Fibroblast of pulmonary artery (primary cell): Measurements from ENCODE around the gene LMF1.

Source experiments
- DNase-seq: peaks from one replicate; pipeline ENCODE4 v3.0.0-alpha.2; 2010; ENCODE audit warnings: low read depth
- H3K4me3 ChIP-seq: replicated peaks from 2 replicates; pipeline ENCODE4 v1.5.1; 2011; ENCODE audit warnings: low read depth, mild to moderate bottlenecking, control low read depth, low read length, moderate library complexity
- CTCF ChIP-seq: IDR thresholded peaks from 2 replicates; pipeline ENCODE4 v1.5.1; 2011; ENCODE audit warnings: mild to moderate bottlenecking, control low read depth, low read length, inconsistent platforms; ENCODE audit errors: missing control alignments

LMF1 gene

DNA sequence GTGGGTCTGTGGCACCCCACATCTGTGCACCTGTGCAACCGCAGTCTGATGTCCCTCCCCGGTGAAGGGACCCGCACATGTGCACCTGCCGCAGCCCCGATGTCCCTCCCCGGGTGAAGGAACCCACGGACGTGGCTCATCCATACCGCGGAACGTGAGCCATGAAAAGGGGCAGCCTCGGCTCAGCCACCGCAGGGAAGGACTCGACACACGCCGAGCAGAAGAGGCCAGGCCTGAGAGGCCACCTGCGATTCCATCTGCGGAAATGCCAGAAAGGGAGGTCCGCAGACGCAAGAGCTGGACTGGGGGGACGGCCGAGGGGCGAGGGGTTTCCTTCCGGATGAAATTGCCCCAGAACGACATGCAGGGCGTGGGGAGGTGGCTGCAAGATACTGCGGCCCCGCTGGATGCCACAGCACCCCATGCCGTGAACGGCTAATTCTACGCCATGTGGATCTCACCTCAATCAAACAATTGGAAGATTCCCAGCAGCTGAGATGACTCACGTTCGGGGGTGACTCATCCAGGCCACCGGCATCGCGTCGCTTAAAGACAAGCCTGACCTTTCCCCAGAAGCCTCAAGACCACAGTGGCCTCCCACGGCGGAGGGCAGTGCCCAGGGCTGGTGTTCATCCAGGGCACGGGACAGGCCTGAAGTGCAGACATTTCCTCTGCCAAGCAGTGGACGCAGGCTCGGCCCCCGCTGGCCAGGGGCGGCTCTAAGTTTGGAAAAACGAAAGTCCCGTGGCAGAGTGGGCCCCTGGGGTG, 31.8 kb upstream of the LMF1 start:
- no peak overlapping the region for H3K4me3 ChIP-seq
- TF ChIP-seq CTCF, result no peak
- peak; percentile 73 for DNase-seq

DNA sequence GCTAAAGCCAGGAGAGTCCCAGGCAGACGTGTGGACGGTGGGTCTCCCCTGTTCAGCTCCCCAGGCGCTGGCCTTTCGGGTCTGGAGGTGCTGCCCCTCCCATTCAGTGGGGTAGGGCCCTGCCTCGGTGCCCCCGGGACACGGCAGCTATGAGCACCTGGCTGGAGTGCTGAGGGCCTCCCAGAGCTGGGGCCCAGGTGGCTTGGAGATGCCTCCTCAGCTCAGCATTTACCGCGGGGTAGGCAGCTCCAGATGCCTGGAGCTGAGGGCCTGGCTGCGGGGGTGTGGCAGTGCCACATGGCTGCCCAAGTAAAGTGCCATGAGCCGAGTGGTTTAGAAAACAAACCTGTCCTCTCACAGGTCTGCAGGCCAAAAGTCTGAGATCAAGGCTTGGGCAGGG, 30.3 kb upstream of the LMF1 start:
- no peak for TF ChIP-seq CTCF
- no peak overlapping the region for H3K4me3 ChIP-seq
- no peak for DNase-seq

- DNase-seq, result no peak
- TF ChIP-seq CTCF, result no peak
- no peak overlapping the region for H3K4me3 ChIP-seq
Measured at GRCh38 chr16:1000608-1001007, 29.8 kb upstream of the LMF1 start.

DNA sequence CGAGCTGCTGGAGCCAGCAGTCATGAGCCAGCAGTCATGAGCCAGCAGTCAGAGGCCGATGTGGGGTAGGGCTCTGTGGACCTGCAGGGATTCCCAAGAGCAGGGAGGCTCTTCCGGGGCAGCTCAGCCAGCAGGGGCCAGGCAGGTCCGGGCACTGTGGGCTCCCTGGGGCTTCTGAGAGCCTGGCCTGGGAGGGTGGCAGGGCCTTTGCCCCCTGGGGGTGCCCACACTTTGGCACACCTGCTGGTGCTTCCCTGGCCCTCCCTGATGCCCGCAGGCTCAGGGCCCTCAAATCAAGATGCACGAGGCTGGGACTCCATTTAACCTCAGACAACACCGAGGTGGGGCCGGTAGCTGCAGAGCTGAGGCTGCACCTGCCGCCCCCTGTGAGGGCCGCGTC, 28.9 kb upstream of the LMF1 start:
- no peak overlapping the region for H3K4me3 ChIP-seq
- TF ChIP-seq CTCF, result no peak
- no peak for DNase-seq

- no peak for DNase-seq
- no peak for TF ChIP-seq CTCF
- H3K4me3 ChIP-seq, result no peak overlapping the region
Measured at GRCh38 chr16:998615-999014, 27.8 kb upstream of the LMF1 start.

- TF ChIP-seq CTCF, result no peak
- no peak overlapping the region for H3K4me3 ChIP-seq
- DNase-seq, result no peak
Measured at GRCh38 chr16:998211-998610, 27.4 kb upstream of the LMF1 start.

- no peak overlapping the region for H3K4me3 ChIP-seq
- peak; percentile 25 for DNase-seq
- no peak for TF ChIP-seq CTCF
Measured at GRCh38 chr16:997440-998051, 26.8 kb upstream of the LMF1 start.
